H1 (cell line): ENCODE results near the gene EIPR1.

Source experiments
- EP300 ChIP-seq, 2 experiments: IDR thresholded peaks; 1 replicate in 1 of 2; 2 replicates in 1 of 2; pipeline ENCODE4 v1.6.1; 2011 to 2012; ENCODE audit warnings: low read depth in 2 of 2, low read length in 2 of 2, mild to moderate bottlenecking in 2 of 2, borderline replicate concordance in 1 of 2, inconsistent platforms in 1 of 2, moderate library complexity in 1 of 2
- HDAC6 ChIP-seq: IDR thresholded peaks from one replicate; pipeline ENCODE4 v1.7.1; 2012; ENCODE audit warnings: low read depth, mild to moderate bottlenecking, inconsistent platforms, low read length, moderate library complexity
- POLR2AphosphoS5 ChIP-seq: IDR thresholded peaks from 2 replicates; pipeline ENCODE4 v1.6.1; 2011; ENCODE audit warnings: low read depth, low read length
- TF ChIP-seq, protein P1 (sequence below), 3 experiments: IDR thresholded peaks; 1 replicate in 2 of 3; 2 replicates in 1 of 3; pipeline versions ENCODE4 v1.5.1 to v1.6.1; 2011; ENCODE audit warnings: low read length in 3 of 3, mild to moderate bottlenecking in 3 of 3, inconsistent platforms in 2 of 3, low read depth in 1 of 3, moderate library complexity in 1 of 3; ENCODE audit not compliant: insufficient read depth in 1 of 3; ENCODE audit errors: control extremely low read depth in 1 of 3
- TF ChIP-seq, protein P2 (sequence below): IDR thresholded peaks from 2 replicates; pipeline ENCODE4 v1.6.1; 2012; ENCODE audit warnings: inconsistent platforms
- TF ChIP-seq, protein P3 (sequence below): IDR thresholded peaks from 2 replicates; pipeline ENCODE4 v1.6.1; 2011; ENCODE audit warnings: low read length, improper control_type of control experiment

DNA sequence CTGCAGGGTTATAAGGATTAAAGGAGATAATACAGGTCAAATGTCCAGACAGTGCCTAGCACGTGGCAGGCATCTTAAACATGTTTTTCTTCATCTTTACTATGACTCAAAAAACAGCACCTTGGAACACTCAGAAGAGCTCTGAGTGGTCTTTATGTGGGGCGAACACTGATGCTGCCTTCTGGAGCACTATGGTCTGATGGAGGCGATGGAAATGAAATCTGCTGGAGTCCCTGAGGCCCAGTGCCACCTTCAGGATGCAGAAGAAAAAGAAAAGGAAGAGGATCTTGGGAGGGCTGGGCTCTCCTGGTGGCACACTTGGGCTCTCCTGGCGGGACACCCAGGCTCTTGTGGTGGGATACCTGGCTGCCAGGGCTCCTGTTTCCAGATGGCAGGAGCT is 171.8 kb downstream of the EIPR1 start:
- TF ChIP-seq POLR2AphosphoS5 = no peak
- no peak for TF ChIP-seq EP300 (IDR thresholded peaks at IDR 0.05; ENCODE audit: borderline replicate concordance in 1 of 2, low read depth in 2 of 2, low read length in 2 of 2)
- TF ChIP-seq, protein P1, sequence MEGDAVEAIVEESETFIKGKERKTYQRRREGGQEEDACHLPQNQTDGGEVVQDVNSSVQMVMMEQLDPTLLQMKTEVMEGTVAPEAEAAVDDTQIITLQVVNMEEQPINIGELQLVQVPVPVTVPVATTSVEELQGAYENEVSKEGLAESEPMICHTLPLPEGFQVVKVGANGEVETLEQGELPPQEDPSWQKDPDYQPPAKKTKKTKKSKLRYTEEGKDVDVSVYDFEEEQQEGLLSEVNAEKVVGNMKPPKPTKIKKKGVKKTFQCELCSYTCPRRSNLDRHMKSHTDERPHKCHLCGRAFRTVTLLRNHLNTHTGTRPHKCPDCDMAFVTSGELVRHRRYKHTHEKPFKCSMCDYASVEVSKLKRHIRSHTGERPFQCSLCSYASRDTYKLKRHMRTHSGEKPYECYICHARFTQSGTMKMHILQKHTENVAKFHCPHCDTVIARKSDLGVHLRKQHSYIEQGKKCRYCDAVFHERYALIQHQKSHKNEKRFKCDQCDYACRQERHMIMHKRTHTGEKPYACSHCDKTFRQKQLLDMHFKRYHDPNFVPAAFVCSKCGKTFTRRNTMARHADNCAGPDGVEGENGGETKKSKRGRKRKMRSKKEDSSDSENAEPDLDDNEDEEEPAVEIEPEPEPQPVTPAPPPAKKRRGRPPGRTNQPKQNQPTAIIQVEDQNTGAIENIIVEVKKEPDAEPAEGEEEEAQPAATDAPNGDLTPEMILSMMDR (IDR thresholded peaks at IDR 0.05; ENCODE audit: control extremely low read depth in 1 of 3, insufficient read depth in 1 of 3, low read depth in 1 of 3, low read length in 3 of 3) = no peak
- TF ChIP-seq, protein P2, sequence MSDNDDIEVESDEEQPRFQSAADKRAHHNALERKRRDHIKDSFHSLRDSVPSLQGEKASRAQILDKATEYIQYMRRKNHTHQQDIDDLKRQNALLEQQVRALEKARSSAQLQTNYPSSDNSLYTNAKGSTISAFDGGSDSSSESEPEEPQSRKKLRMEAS = no peak
- TF ChIP-seq HDAC6 = no peak
- TF ChIP-seq, protein P3, sequence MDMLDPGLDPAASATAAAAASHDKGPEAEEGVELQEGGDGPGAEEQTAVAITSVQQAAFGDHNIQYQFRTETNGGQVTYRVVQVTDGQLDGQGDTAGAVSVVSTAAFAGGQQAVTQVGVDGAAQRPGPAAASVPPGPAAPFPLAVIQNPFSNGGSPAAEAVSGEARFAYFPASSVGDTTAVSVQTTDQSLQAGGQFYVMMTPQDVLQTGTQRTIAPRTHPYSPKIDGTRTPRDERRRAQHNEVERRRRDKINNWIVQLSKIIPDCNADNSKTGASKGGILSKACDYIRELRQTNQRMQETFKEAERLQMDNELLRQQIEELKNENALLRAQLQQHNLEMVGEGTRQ = no peak
